Measurements from ENCODE around the gene ZBTB8OS. TPM values are rescaled to one million over a fixed set of nuclear protein-coding genes. Genes with fewer than 3 reads are reported as not detected.

Gene ZBTB8OS
- total and polyA plus RNA-seq, 4 donors: 12.3 to 33.8 (median 16.7) TPM

- no peaks in the 10 kb centered on the region for H3K27me3 ChIP-seq (ENCODE audit: control insufficient read depth in 4 of 4, insufficient read depth in 4 of 4, low read length in 3 of 4)
- TF ChIP-seq, protein P1, sequence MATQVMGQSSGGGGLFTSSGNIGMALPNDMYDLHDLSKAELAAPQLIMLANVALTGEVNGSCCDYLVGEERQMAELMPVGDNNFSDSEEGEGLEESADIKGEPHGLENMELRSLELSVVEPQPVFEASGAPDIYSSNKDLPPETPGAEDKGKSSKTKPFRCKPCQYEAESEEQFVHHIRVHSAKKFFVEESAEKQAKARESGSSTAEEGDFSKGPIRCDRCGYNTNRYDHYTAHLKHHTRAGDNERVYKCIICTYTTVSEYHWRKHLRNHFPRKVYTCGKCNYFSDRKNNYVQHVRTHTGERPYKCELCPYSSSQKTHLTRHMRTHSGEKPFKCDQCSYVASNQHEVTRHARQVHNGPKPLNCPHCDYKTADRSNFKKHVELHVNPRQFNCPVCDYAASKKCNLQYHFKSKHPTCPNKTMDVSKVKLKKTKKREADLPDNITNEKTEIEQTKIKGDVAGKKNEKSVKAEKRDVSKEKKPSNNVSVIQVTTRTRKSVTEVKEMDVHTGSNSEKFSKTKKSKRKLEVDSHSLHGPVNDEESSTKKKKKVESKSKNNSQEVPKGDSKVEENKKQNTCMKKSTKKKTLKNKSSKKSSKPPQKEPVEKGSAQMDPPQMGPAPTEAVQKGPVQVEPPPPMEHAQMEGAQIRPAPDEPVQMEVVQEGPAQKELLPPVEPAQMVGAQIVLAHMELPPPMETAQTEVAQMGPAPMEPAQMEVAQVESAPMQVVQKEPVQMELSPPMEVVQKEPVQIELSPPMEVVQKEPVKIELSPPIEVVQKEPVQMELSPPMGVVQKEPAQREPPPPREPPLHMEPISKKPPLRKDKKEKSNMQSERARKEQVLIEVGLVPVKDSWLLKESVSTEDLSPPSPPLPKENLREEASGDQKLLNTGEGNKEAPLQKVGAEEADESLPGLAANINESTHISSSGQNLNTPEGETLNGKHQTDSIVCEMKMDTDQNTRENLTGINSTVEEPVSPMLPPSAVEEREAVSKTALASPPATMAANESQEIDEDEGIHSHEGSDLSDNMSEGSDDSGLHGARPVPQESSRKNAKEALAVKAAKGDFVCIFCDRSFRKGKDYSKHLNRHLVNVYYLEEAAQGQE (IDR thresholded peaks at IDR 0.05): no peak
- TF ChIP-seq GABPA (IDR thresholded peaks at IDR 0.05 in 1 of 2, conservative IDR thresholded peaks at IDR 0.05 in 1 of 2): no peak
- no peak for TF ChIP-seq HNF4A (conservative IDR thresholded peaks at IDR 0.05)
- no peak for TF ChIP-seq TAF1 (conservative IDR thresholded peaks at IDR 0.05)
- WGBS: 1% methylated on average over 43 of the region's 43 CpGs
- no peak for DNase-seq (ENCODE audit: low spot score)
- H3K4me3 ChIP-seq (ENCODE audit: low read depth in 1 of 3, low read length in 3 of 3): peak overlapping the region; percentile 73 to 95 (median 84)
- peak overlapping the region; percentile 36 to 93 for H3K9ac ChIP-seq (ENCODE audit: low read depth in 1 of 2, low read length in 2 of 2)
- H3K9me3 ChIP-seq (ENCODE audit: control insufficient read depth in 4 of 4, low read length in 3 of 4): no peaks in the 10 kb centered on the region
- H3K36me3 ChIP-seq (ENCODE audit: control insufficient read depth in 4 of 4, insufficient read depth in 3 of 4, low read depth in 1 of 4, low read length in 3 of 4): peaks cover 7 to 10% (median 8%) of the 10 kb centered on the region in 4 donors
- H3K4me1 ChIP-seq (ENCODE audit: control insufficient read depth in 4 of 4, insufficient read depth in 4 of 4, low read length in 3 of 4): peaks cover 4 to 25% (median 18%) of the 10 kb centered on the region in 4 donors
- H3K27ac ChIP-seq (ENCODE audit: low read depth in 1 of 2, low read length in 2 of 2): peak overlapping the region; percentile 99 to 100
Observed at GRCh38 chr1:32651461-32652073, 1.2 kb upstream of the ZBTB8OS start.

- H3K27me3 ChIP-seq (ENCODE audit: control insufficient read depth in 4 of 4, insufficient read depth in 4 of 4, low read length in 3 of 4): no peaks in the 10 kb centered on the region
- H3K4me3 ChIP-seq (ENCODE audit: low read depth in 1 of 3, low read length in 3 of 3): peak within 1 kb of the TSS; percentile 84 to 100 (median 84)
- DNase-seq (ENCODE audit: low spot score): peak; percentile 98
- peaks cover 4 to 25% (median 18%) of the 10 kb centered on the region in 4 donors for H3K4me1 ChIP-seq (ENCODE audit: control insufficient read depth in 4 of 4, insufficient read depth in 4 of 4, low read length in 3 of 4)
- TF ChIP-seq, protein P2, sequence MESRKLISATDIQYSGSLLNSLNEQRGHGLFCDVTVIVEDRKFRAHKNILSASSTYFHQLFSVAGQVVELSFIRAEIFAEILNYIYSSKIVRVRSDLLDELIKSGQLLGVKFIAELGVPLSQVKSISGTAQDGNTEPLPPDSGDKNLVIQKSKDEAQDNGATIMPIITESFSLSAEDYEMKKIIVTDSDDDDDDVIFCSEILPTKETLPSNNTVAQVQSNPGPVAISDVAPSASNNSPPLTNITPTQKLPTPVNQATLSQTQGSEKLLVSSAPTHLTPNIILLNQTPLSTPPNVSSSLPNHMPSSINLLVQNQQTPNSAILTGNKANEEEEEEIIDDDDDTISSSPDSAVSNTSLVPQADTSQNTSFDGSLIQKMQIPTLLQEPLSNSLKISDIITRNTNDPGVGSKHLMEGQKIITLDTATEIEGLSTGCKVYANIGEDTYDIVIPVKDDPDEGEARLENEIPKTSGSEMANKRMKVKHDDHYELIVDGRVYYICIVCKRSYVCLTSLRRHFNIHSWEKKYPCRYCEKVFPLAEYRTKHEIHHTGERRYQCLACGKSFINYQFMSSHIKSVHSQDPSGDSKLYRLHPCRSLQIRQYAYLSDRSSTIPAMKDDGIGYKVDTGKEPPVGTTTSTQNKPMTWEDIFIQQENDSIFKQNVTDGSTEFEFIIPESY (IDR thresholded peaks at IDR 0.05): peak; percentile 96
- TF ChIP-seq JUND (IDR thresholded peaks at IDR 0.05) (peak in 1 of 2 donors; percentile 11), SP1 (IDR thresholded peaks at IDR 0.05) (peak; percentile 35), HNF4G (IDR thresholded peaks at IDR 0.05) (no peak), YY1 (IDR thresholded peaks at IDR 0.05) (peak; percentile 99), FOXA1 (IDR thresholded peaks at IDR 0.05) (no peak), GABPA (IDR thresholded peaks at IDR 0.05 in 1 of 2, conservative IDR thresholded peaks at IDR 0.05 in 1 of 2) (peak in 1 of 2 donors; percentile 82)
- TF ChIP-seq, protein P3, sequence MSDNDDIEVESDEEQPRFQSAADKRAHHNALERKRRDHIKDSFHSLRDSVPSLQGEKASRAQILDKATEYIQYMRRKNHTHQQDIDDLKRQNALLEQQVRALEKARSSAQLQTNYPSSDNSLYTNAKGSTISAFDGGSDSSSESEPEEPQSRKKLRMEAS (IDR thresholded peaks at IDR 0.05): peak; percentile 87
- TF ChIP-seq, protein P1 (IDR thresholded peaks at IDR 0.05): peak; percentile 61
- under 1% methylated on average over 67 of the region's 67 CpGs for WGBS
- H3K9ac ChIP-seq (ENCODE audit: low read depth in 1 of 2, low read length in 2 of 2): peak within 1 kb of the TSS; percentile 94 to 95
- H3K27ac ChIP-seq (ENCODE audit: low read depth in 1 of 2, low read length in 2 of 2): peak within 1 kb of the TSS; percentile 99 to 100
- H3K9me3 ChIP-seq (ENCODE audit: control insufficient read depth in 4 of 4, low read length in 3 of 4): no peaks in the 10 kb centered on the region
- H3K36me3 ChIP-seq (ENCODE audit: control insufficient read depth in 4 of 4, insufficient read depth in 3 of 4, low read depth in 1 of 4, low read length in 3 of 4): peaks cover 4 to 8% (median 8%) of the 10 kb centered on the region in 4 donors
Observed at GRCh38 chr1:32650752-32651460, 556 bp upstream of the ZBTB8OS start, which contains the start of gene RBBP4. Gene RBBP4, plus strand, starts transcription at chr1:32651208. Its CDS starts 99 bp downstream, at chr1:32651307.
